Putamen (tissue), 1 donor: ENCODE measurements around the gene PEG3.
A peak's percentile ranks its signal among the peaks of the same experiment; 100 is the strongest.
"Not testable (repeated sequence)": the region's sequence is repeated elsewhere in the genome, so short reads cannot be mapped to it uniquely, and the experiment has no call there.

Source experiments
- DNase-seq: peaks from one replicate; pipeline ENCODE4 v3.0.0-alpha.2; 2016; ENCODE audit warnings: low spot score

Gene PEG3

DNA sequence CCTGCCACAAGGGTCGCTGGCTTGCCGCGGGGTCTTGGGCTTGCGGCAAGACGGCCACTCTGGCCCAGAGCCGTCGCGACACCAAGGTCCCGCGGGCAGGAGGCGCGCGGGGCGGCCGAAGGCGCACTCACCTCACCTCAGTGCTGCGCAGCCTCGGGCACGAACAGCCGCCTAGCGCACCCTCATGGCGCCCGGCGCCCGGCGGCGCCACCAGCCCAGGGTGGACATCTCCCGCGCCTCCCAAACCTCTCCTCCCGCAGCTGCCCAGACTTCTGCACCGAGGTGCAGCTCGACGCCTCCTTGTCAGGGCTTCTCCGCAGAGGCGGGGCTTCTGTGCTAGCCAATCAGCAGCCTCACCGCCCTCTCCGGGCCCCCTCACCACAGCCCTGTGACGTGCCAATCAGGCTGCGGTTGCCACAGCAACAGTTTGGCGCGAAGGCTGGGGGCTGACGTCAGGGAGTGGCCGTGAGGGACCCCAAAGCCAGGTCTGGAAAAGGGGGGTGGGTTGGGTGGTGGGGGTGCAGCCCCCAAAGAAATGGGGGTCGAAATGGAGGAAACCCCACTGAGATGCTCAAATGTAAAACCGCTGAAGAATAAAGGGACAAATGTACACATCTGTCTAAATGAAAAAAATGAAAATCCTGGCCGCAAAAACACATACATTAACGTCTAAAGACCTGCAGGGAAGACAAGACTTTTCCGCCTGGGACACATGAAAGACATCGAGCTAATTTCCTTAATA, at the start of gene PEG3, which contains the start of gene ZIM2:
Gene PEG3, minus strand, starts transcription at position 276 of the 742 bp plus-strand sequence. CDS start 16,071 bp downstream, outside the sequence.
Gene ZIM2, minus strand, starts transcription at position 276 of the 742 bp plus-strand sequence. CDS start 16,449 bp downstream, outside the sequence.
- DNase-seq: peak; percentile 89

- DNase-seq: no peak
Measured at GRCh38 chr19:56885173-56885985, 44.9 kb upstream of the PEG3 start.

- no peak for DNase-seq
Measured at GRCh38 chr19:56884441-56884840, 43.9 kb upstream of the PEG3 start.

- DNase-seq: no peak
Measured at GRCh38 chr19:56880592-56881190, 40.2 kb upstream of the PEG3 start.

GRCh38 chr19:56877069-56877715, 36.7 kb upstream of the PEG3 start:
- no peak for DNase-seq

DNA sequence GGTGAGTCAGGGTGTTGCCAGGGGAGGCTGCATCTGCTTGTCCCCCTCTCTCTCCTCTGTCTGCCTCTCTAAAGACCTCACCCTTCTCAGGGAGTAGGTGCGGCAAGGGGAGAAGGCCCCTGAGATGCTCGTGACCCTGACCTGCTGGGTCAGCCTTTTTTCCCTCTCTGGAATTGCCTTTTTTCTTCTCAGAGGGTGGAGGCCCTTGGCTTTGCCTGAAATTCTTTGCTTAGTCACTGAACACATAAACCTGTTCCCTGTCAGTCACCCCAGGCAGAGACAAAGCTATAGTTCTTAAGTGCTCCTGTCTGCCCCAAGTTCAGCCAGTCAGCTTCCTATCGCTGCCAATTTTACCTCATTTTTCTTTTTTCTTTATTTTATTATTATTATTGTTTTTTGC, 35.2 kb upstream of the PEG3 start:
- no peak for DNase-seq

DNA sequence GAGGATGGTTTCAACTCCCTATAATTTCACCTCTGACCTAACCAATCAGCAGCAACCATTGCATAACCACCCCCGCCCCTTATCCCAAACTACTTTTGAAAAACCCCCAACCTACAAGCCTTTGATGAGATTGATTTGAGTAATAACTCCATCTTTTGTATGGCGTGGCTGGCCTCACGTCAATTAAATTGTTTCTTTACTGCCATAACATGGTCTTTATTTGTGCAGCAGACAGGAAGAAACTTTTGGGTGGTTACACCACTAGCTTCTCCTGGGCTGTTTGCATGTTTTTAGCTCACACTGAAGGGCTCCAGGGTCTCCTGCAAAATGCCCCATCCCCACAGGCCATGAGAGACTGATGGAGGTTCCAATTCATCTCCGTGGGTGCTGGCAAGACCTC, 34.0 kb upstream of the PEG3 start:
- DNase-seq: no peak

DNA sequence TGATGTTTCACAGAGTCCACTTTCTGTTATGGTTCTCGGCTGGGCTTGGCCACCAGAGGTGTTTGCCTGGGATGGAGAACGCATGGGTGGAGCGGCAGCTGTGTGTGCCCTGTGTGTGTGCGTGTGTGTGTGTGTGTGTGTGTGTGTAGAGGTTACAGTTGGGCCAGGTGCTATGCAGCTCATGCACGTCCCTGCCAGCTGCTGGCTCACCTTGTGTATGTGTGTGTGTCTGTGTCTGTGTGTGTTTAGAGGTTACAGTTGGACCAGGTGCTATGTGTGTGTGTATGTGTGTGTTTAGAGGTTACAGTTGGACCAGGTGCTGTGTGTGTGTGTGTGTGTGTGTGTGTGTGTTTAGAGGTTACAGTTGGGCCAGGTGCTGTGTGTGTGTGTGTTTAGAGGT, 33.0 kb upstream of the PEG3 start:
- DNase-seq: no peak

DNA sequence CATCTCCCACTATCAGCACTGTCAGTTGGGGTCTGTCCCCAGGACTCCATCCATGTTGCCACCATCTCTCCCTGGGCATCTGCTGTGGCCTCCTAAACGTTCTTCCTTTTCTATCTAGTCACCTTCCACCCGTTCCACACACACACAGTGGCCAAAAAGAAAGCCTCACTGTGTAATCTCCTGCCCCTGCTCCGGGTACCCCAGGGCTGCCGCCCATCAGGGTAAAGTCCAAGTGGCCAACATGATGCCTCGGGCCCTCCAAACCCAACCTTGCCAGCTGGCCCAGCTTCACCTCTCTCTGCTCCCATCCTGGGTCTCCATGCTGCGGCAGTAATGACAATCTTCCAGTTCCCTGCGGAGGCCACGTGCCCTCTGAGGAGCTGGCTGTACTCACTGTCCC, 29.4 kb upstream of the PEG3 start:
- DNase-seq: no peak

GRCh38 chr19:56868446-56868845, 27.9 kb upstream of the PEG3 start:
- DNase-seq: no peak

GRCh38 chr19:56866538-56866937, 26.0 kb upstream of the PEG3 start:
- no peak for DNase-seq

DNA sequence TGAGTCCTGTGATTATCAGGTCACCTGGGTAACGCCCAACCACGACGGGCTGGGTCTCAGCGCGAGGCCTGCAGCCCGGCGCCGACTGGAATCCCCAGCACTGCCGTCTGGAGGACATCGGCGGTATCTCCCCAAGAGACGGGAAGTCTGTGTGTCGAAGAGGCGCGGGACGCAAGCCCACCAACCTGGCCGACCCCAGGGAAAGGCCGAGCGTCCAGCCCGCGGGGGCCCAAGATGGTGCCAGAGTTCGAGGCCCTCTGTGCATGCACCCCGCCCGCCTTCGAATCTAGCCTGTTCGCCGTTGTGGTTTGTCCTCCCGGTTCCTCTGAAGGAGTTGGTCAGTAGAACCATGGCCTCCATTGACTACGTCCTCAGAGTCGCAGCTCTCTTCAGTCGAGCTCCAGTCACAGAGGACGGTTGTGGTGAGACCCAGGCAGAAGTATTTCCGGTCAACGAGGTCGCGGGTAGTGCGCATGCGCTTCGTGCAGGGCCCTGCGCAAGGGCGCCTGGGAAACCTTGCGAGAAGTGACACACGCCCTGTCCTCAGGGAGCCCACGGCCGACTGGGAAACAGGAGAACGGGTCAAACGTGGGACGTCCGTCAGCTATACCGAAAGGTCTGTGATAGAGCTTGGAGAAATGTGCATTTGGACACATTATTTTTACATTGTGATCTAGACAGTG, 24.1 kb upstream of the PEG3 start:
- DNase-seq: no peak

GRCh38 chr19:56862741-56863140, 22.2 kb upstream of the PEG3 start:
- DNase-seq: no peak

DNA sequence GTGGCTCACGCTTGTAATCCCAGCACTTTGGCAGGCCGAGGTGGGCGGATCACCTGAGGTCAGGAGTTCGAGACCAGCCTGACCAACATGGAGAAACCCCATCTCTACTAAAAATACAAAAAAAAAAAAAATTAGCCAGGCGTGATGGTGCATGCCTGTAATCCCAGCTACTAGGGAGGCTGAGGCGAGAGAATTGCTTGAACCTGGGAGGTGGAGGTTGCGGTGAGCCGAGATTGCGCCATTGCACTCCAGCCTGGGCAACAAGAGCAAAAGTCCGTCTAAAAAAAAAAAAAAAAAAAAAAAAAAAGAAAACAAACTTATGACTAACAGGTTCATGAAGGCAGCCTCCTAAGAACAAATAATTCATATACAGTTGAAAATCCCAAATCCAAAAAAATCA, 19.9 kb upstream of the PEG3 start:
- not testable (repeated sequence) for DNase-seq

- no peak for DNase-seq
Measured at GRCh38 chr19:56858026-56858425, 17.5 kb upstream of the PEG3 start.

DNA sequence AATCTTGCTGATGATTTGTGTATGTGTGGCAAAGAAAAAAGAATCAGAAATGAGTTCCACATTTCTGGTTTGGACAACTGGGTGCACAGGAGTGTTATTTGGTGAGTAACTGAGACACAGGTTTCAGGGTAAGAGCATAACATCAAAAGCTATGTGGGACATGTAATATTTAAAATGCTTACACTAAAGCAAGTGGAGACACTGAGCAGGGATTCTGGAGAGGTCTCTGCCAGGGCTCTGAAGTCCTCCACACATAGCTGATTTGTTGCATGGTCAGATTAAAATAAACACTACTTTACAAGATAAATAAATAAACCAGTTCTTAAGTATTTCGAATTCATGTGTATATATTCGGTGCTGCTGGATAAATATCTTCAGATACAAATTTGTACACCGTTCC, 16.3 kb upstream of the PEG3 start:
- DNase-seq: no peak

DNA sequence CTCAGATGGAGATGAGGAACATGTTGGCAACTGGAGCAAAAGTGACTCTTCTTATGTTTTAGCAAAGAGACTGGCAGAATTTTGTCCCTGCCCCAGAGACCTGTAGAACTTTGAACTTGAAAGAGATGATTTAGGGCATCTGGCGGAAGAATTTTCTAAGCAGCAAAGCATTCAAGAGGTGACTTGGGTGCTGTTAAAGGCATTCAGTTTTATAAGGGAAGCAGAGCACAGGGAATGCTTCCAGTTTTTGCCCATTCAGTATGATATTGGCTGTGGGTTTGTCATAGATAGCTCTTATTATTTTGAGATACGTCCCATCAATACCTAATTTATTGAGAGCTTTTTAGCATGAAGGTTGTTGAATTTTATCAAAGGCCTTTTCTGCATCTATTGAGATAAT, 11.8 kb upstream of the PEG3 start:
- DNase-seq: not testable (repeated sequence)

DNA sequence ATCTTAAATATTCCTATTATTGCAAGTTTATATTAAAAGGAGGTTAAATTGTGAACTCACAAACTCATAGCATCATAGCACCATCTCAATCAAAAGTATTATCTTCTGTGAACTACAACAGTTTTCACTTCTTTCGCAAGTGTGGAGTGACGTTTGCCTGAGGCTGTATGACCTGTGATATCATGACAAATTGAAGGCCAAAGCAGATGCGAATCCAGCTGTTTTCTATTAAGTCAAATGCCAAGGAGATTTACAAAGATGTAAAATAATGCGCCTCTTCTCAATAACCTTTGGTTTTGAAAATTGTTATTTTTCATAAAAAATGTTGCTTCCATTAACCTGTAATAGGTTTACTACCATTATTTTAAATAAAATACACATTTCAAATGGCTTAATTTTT, 7.6 kb upstream of the PEG3 start:
- DNase-seq: no peak

GRCh38 chr19:56842412-56842811, 1.9 kb upstream of the PEG3 start:
- no peak for DNase-seq

DNA sequence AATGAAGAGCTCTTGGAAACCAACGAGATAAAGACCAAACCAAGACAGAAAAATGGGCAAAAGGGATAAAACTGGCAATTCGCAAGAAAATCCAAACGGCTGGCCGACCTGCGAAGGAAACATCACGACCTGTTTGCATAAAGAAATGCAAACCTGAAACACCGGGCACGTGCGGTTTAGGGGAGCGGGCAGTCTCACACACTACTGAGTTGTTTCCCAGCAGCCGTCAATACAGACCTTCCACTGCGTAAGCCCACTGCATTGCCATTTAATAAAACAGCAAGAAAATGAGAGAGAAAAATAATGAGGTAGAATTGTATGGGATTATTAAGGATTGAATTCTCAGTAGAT, 642 bp upstream of the PEG3 start:
- DNase-seq: no peak

DNA sequence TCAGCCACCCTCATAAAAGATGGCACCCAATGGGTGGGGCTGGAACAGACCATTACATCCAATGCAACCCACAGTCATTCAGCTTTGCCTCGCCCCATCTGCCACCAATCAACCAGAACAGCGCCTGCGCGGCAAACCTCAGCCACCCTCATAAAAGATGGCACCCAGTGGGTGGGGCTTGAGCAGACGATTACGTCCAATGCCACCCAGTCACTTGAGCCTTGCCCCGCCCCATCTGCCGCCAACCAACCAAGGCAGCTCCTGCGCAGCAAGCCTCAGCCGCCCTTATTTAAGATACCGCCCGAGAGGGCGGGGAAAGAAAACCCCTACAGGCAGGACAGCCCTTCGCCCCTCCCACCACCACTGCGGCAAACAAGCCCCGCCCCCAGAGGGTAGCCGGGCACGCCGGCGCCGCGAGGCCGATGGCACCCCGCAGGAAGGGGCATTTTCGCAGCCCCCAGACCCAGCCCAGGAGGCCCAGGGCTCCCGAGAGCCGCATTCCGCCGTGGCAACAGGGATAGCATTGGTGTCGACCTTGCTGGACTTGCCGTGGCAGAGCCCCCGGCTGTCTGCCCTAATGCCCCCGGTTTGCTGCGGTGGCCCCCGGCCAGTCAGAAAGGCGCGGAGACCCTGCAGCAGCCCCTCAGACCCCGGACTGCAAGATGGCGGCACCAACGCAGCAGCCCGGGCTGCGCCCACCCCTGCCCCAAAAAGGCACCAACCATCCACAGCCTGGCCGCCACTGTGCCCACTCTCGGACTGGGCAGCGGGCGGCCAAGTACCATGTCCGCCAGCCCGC, 675 bp downstream of the PEG3 start:
- peak; percentile 98 for DNase-seq
